ENCODE data around the gene LAMB4. TPM values are rescaled to one million over a fixed set of nuclear protein-coding genes. Genes with fewer than 3 reads are reported as not detected.

LAMB4 gene
- total and polyA plus RNA-seq, 4 experiments from 2014 or later = not detected

GRCh38 chr7:108062250-108063014 lies 67.7 kb downstream of the LAMB4 start:
- no peaks in the 10 kb centered on the region for H3K27me3 ChIP-seq (ENCODE audit: insufficient read depth, low read length)
- peaks cover 3 to 4% of the 10 kb centered on the region in 2 donors for H3K27me3 Mint-ChIP-seq
- no peaks in the 10 kb centered on the region for H3K4me1 ChIP-seq (ENCODE audit: insufficient read depth, low read length)
- no peak for DNase-seq
- no peaks in the 10 kb centered on the region for H3K4me1 Mint-ChIP-seq
- H3K36me3 ChIP-seq (ENCODE audit: insufficient read depth, low read length) = no peaks in the 10 kb centered on the region
- no peak overlapping the region for H3K4me3 ChIP-seq (ENCODE audit: low read length in 2 of 2)
- no peak overlapping the region for H3K27ac Mint-ChIP-seq
- no peaks in the 10 kb centered on the region for H3K9me3 Mint-ChIP-seq
- H3K9me3 ChIP-seq (ENCODE audit: control insufficient read depth in 1 of 2, low read length in 2 of 2) = no peaks in the 10 kb centered on the region
- POLR2A ChIA-PET (ENCODE audit: partially characterized antibody) = no interaction called here
- CTCF ChIA-PET (ENCODE audit: partially characterized antibody) = interaction anchor here (0.5 kb wide), 1 partner anchor 81 kb away, joined by 3 read pairs; no protein-coding TSS in a partner anchor
- no peak overlapping the region for H3K4me3 Mint-ChIP-seq
- intact Hi-C loops (cut with micrococcal nuclease) = no loop called here
- no peak overlapping the region for H3K27ac ChIP-seq (ENCODE audit: low read depth, low read length)
- no peaks in the 10 kb centered on the region for H3K36me3 Mint-ChIP-seq

- H3K9me3 Mint-ChIP-seq = no peaks in the 10 kb centered on the region
- intact Hi-C loops (cut with micrococcal nuclease) = no loop called here
- CTCF ChIA-PET (ENCODE audit: partially characterized antibody) = no interaction called here
These were observed 70.6 kb downstream of the LAMB4 start for GRCh38 chr7:108059526-108059925.

GRCh38 chr7:108057951-108058481 lies 72.1 kb downstream of the LAMB4 start:
- Mint-ChIP-seq H3K36me3 (no peaks in the 10 kb centered on the region), H3K27me3 (peaks cover 3 to 4% of the 10 kb centered on the region in 2 donors), H3K27ac (no peak overlapping the region), H3K4me1 (no peaks in the 10 kb centered on the region), H3K4me3 (no peak overlapping the region), H3K9me3 (no peaks in the 10 kb centered on the region)
- DNase-seq = no peak
- no peak overlapping the region for H3K27ac ChIP-seq (ENCODE audit: low read depth, low read length)
- ChIA-PET CTCF (ENCODE audit: partially characterized antibody) (no interaction called here), POLR2A (ENCODE audit: partially characterized antibody) (no interaction called here)
- no peaks in the 10 kb centered on the region for H3K36me3 ChIP-seq (ENCODE audit: insufficient read depth, low read length)
- H3K27me3 ChIP-seq (ENCODE audit: insufficient read depth, low read length) = no peaks in the 10 kb centered on the region
- intact Hi-C loops (cut with micrococcal nuclease) = no loop called here
- H3K9me3 ChIP-seq (ENCODE audit: control insufficient read depth in 1 of 2, low read length in 2 of 2) = no peaks in the 10 kb centered on the region
- H3K4me3 ChIP-seq (ENCODE audit: low read length in 2 of 2) = no peak overlapping the region
- no peaks in the 10 kb centered on the region for H3K4me1 ChIP-seq (ENCODE audit: insufficient read depth, low read length)

More at GRCh38 chr7:108059526-108059925, 70.6 kb downstream of the LAMB4 start:
- Mint-ChIP-seq H3K27ac (no peak overlapping the region), H3K4me1 (no peaks in the 10 kb centered on the region), H3K36me3 (no peaks in the 10 kb centered on the region), H3K27me3 (peaks cover 3 to 4% of the 10 kb centered on the region in 2 donors), H3K4me3 (no peak overlapping the region)
- H3K4me3 ChIP-seq (ENCODE audit: low read length in 2 of 2) = no peak overlapping the region
- no peak for DNase-seq
- no peaks in the 10 kb centered on the region for H3K9me3 ChIP-seq (ENCODE audit: control insufficient read depth in 1 of 2, low read length in 2 of 2)
- no peak overlapping the region for H3K27ac ChIP-seq (ENCODE audit: low read depth, low read length)
- H3K36me3 ChIP-seq (ENCODE audit: insufficient read depth, low read length) = no peaks in the 10 kb centered on the region
- H3K27me3 ChIP-seq (ENCODE audit: insufficient read depth, low read length) = no peaks in the 10 kb centered on the region
- no peaks in the 10 kb centered on the region for H3K4me1 ChIP-seq (ENCODE audit: insufficient read depth, low read length)
- POLR2A ChIA-PET (ENCODE audit: partially characterized antibody) = no interaction called here

GRCh38 chr7:108055611-108056021 lies 74.5 kb downstream of the LAMB4 start:
- Mint-ChIP-seq H3K27me3 (peaks cover under 1 to 4% of the 10 kb centered on the region in 2 donors), H3K36me3 (no peaks in the 10 kb centered on the region), H3K4me1 (no peaks in the 10 kb centered on the region), H3K4me3 (no peak overlapping the region), H3K9me3 (no peaks in the 10 kb centered on the region), H3K27ac (no peak overlapping the region)
- no peak for DNase-seq
- POLR2A ChIA-PET (ENCODE audit: partially characterized antibody) = no interaction called here
- no peaks in the 10 kb centered on the region for H3K27me3 ChIP-seq (ENCODE audit: insufficient read depth, low read length)
- H3K36me3 ChIP-seq (ENCODE audit: insufficient read depth, low read length) = no peaks in the 10 kb centered on the region
- H3K4me3 ChIP-seq (ENCODE audit: low read length in 2 of 2) = no peak overlapping the region
- H3K4me1 ChIP-seq (ENCODE audit: insufficient read depth, low read length) = no peaks in the 10 kb centered on the region
- no peak overlapping the region for H3K27ac ChIP-seq (ENCODE audit: low read depth, low read length)
- intact Hi-C loops (cut with micrococcal nuclease) = no loop called here
- CTCF ChIA-PET (ENCODE audit: partially characterized antibody) = no interaction called here
- H3K9me3 ChIP-seq (ENCODE audit: control insufficient read depth in 1 of 2, low read length in 2 of 2) = no peaks in the 10 kb centered on the region

DNA sequence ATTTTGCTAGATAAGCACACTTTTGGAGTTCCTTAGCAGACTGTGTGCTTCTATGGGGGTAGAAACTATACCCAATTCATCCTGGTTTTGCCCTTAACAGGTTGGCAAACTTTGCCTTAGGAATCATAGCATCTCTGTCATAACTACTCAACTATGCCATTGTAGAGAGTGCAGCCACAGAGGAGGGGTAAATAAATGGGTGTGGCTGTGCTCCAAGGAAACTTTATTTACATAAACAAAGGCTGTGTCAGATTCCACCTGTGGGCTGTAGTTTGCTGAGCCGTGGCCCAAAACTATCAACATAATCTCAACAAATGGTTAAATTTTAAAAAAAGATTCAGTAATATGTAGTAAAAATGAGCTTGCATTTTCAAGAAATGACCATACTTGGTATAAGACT lies 75.6 kb downstream of the LAMB4 start:
- H3K4me3 ChIP-seq (ENCODE audit: low read length in 2 of 2) = no peak overlapping the region

GRCh38 chr7:108053250-108053649 lies 76.9 kb downstream of the LAMB4 start:
- Histone ChIP-seq H3K27ac (ENCODE audit: low read depth, low read length) (no peak overlapping the region), H3K27me3 (ENCODE audit: insufficient read depth, low read length) (no peaks in the 10 kb centered on the region), H3K9me3 (ENCODE audit: control insufficient read depth in 1 of 2, low read length in 2 of 2) (no peaks in the 10 kb centered on the region), H3K4me1 (ENCODE audit: insufficient read depth, low read length) (no peaks in the 10 kb centered on the region), H3K36me3 (ENCODE audit: insufficient read depth, low read length) (no peaks in the 10 kb centered on the region), H3K4me3 (ENCODE audit: low read length in 2 of 2) (no peak overlapping the region)
- H3K4me3 Mint-ChIP-seq = no peak overlapping the region
- POLR2A ChIA-PET (ENCODE audit: partially characterized antibody) = no interaction called here
- no peak for DNase-seq
- H3K4me1 Mint-ChIP-seq = peaks cover 0 to 2% (median under 1%) of the 10 kb centered on the region in 4 donors
- no peaks in the 10 kb centered on the region for H3K27me3 Mint-ChIP-seq
- CTCF ChIA-PET (ENCODE audit: partially characterized antibody) = no interaction called here
- intact Hi-C loops (cut with micrococcal nuclease) = no loop called here
- no peaks in the 10 kb centered on the region for H3K9me3 Mint-ChIP-seq
- H3K27ac Mint-ChIP-seq = no peak overlapping the region
- no peaks in the 10 kb centered on the region for H3K36me3 Mint-ChIP-seq

More for the DNA sequence above, 75.6 kb downstream of the LAMB4 start:
- no peak overlapping the region for H3K27ac ChIP-seq (ENCODE audit: low read depth, low read length)
- Mint-ChIP-seq H3K27ac (no peak overlapping the region), H3K9me3 (no peaks in the 10 kb centered on the region), H3K27me3 (peaks cover 0 to 3% of the 10 kb centered on the region in 2 donors), H3K4me1 (peaks cover 0 to 2% (median under 1%) of the 10 kb centered on the region in 4 donors), H3K36me3 (no peaks in the 10 kb centered on the region), H3K4me3 (no peak overlapping the region)
- DNase-seq = no peak
- ChIA-PET CTCF (ENCODE audit: partially characterized antibody) (interaction anchor here (0.8 kb wide), 1 partner anchor 13 kb away, joined by 3 read pairs; no protein-coding TSS in a partner anchor), POLR2A (ENCODE audit: partially characterized antibody) (no interaction called here)
- no peaks in the 10 kb centered on the region for H3K27me3 ChIP-seq (ENCODE audit: insufficient read depth, low read length)
- H3K9me3 ChIP-seq (ENCODE audit: control insufficient read depth in 1 of 2, low read length in 2 of 2) = no peaks in the 10 kb centered on the region
- H3K4me1 ChIP-seq (ENCODE audit: insufficient read depth, low read length) = no peaks in the 10 kb centered on the region
- H3K36me3 ChIP-seq (ENCODE audit: insufficient read depth, low read length) = no peaks in the 10 kb centered on the region
- intact Hi-C loops (cut with micrococcal nuclease) = no loop called here

GRCh38 chr7:108051454-108051853 lies 78.7 kb downstream of the LAMB4 start:
- Histone ChIP-seq H3K4me1 (ENCODE audit: insufficient read depth, low read length) (no peaks in the 10 kb centered on the region), H3K36me3 (ENCODE audit: insufficient read depth, low read length) (no peaks in the 10 kb centered on the region), H3K4me3 (ENCODE audit: low read length in 2 of 2) (no peak overlapping the region), H3K27me3 (ENCODE audit: insufficient read depth, low read length) (no peaks in the 10 kb centered on the region), H3K27ac (ENCODE audit: low read depth, low read length) (no peak overlapping the region), H3K9me3 (ENCODE audit: control insufficient read depth in 1 of 2, low read length in 2 of 2) (no peaks in the 10 kb centered on the region)
- Mint-ChIP-seq H3K36me3 (no peaks in the 10 kb centered on the region), H3K9me3 (no peaks in the 10 kb centered on the region), H3K27me3 (peaks cover 2% of the 10 kb centered on the region in 2 donors), H3K4me3 (no peak overlapping the region), H3K4me1 (peaks cover 2 to 4% (median 4%) of the 10 kb centered on the region in 4 donors), H3K27ac (no peak overlapping the region)
- no peak for DNase-seq
- CTCF ChIA-PET (ENCODE audit: partially characterized antibody) = no interaction called here
- intact Hi-C loops (cut with micrococcal nuclease) = no loop called here
- POLR2A ChIA-PET (ENCODE audit: partially characterized antibody) = no interaction called here

Measured in CD4-positive, alpha-beta memory T cell (primary cell).